HepG2 (cell line): ENCODE data around the gene ACAT2. TPM values are rescaled to one million over a fixed set of nuclear protein-coding genes. Genes with fewer than 3 reads are reported as not detected.

Experiments used
- DR1 ChIP-seq: sonication (generic); formaldehyde crosslinking; IDR thresholded peaks from 2 replicates; pipeline ENCODE4 v1.8.0; 2021; ENCODE audit warnings: mild to moderate bottlenecking, missing genetic modification reagents, inconsistent platforms
- EP300 ChIP-seq, 3 experiments: sonication (generic) in 1 of 3; formaldehyde crosslinking in 1 of 3; IDR thresholded peaks; 2 replicates each; pipeline versions ENCODE4 v1.5.1 to v1.6.1; 2011 to 2020; ENCODE audit warnings: low read depth in 2 of 3, low read length in 2 of 3, borderline replicate concordance in 1 of 3, improper control_type of control experiment in 1 of 3, mild to moderate bottlenecking in 1 of 3, missing genetic modification reagents in 1 of 3, moderate library complexity in 1 of 3
- HMG20A ChIP-seq: IDR thresholded peaks from 2 replicates; pipeline ENCODE4 v1.6.1; 2016; ENCODE audit warnings: borderline replicate concordance
- HNF1A ChIP-seq, 2 experiments: sonication (generic) in 1 of 2; formaldehyde crosslinking in 1 of 2; IDR thresholded peaks; 2 replicates each; pipeline versions ENCODE4 v1.4.0 to v1.6.1; 2016 to 2020; ENCODE audit warnings: borderline replicate concordance in 1 of 2, low read depth in 1 of 2, mild to moderate bottlenecking in 1 of 2, missing genetic modification reagents in 1 of 2
- HNRNPK ChIP-seq: fragments of 200-400 bp; formaldehyde crosslinking; IDR thresholded peaks from 2 replicates; pipeline ENCODE4 v1.6.1; 2018; ENCODE audit warnings: low read length, low read depth, moderate library complexity, mild to moderate bottlenecking; ENCODE audit not compliant: poor library complexity, severe bottlenecking
- HOXA3 ChIP-seq: sonication (generic); formaldehyde crosslinking; IDR thresholded peaks from 2 replicates; pipeline ENCODE4 v1.5.0; 2020; ENCODE audit warnings: missing genetic modification reagents
- KAT7 ChIP-seq: IDR thresholded peaks from 2 replicates; pipeline ENCODE4 v1.6.1; 2018; ENCODE audit warnings: borderline replicate concordance, missing compliant biosample characterization
- SAP130 ChIP-seq: IDR thresholded peaks from 2 replicates; pipeline ENCODE4 v1.6.1; 2016; ENCODE audit warnings: low read depth
- XRCC5 ChIP-seq: fragments of 200-400 bp; formaldehyde crosslinking; optimal IDR thresholded peaks from 2 replicates; pipeline ENCODE3; 2017; ENCODE audit warnings: mild to moderate bottlenecking, low read length
- ZBTB49 ChIP-seq: sonication (generic); formaldehyde crosslinking; IDR thresholded peaks from 2 replicates; pipeline ENCODE4 v1.4.0; 2020; ENCODE audit warnings: missing genetic modification reagents, borderline replicate concordance
- ZNF160 ChIP-seq: sonication (generic); formaldehyde crosslinking; IDR thresholded peaks from 2 replicates; pipeline ENCODE4 v1.8.0; 2022; ENCODE audit warnings: mild to moderate bottlenecking, inconsistent platforms, missing genetic modification reagents
- ZNF18 ChIP-seq: sonication (generic); formaldehyde crosslinking; IDR thresholded peaks from 2 replicates; pipeline ENCODE4 v1.8.0; 2022; ENCODE audit warnings: mild to moderate bottlenecking, missing genetic modification reagents; ENCODE audit not compliant: insufficient replicate concordance
- ZNF264 ChIP-seq: sonication (generic); formaldehyde crosslinking; IDR thresholded peaks from 2 replicates; pipeline ENCODE4 v1.4.0; 2020; ENCODE audit warnings: missing genetic modification reagents
- ZNF597 ChIP-seq: sonication (generic); formaldehyde crosslinking; IDR thresholded peaks from 2 replicates; pipeline ENCODE4 v1.5.0; 2020; ENCODE audit warnings: missing genetic modification reagents
- ZNF644 ChIP-seq: IDR thresholded peaks from 2 replicates; pipeline ENCODE4 v1.6.1; 2016; ENCODE audit warnings: low read depth
- ZNF761 ChIP-seq: sonication (generic); formaldehyde crosslinking; conservative IDR thresholded peaks from 2 replicates; pipeline ENCODE4 v1.4.0; 2020; ENCODE audit warnings: mild to moderate bottlenecking, missing genetic modification reagents
- ZNF772 ChIP-seq: sonication (generic); formaldehyde crosslinking; IDR thresholded peaks from 2 replicates; pipeline ENCODE4 v1.5.0; 2020; ENCODE audit warnings: mild to moderate bottlenecking, missing genetic modification reagents
- ZNF878 ChIP-seq: sonication (generic); formaldehyde crosslinking; IDR thresholded peaks from 2 replicates; pipeline ENCODE4 v1.8.1; 2023; ENCODE audit warnings: mild to moderate bottlenecking, missing genetic modification reagents, moderate library complexity
- polyA plus RNA-seq, 8 experiments: library from polyadenylated mRNA; depleted of rRNA in 3 of 8; stranded (reverse) in 7 of 8; unstranded in 1 of 8; fragments of >200 nt; fragmentation: Illumina TruSeq in 4 of 8; extraction: Trizol in 4 of 8; gene quantifications; 2 replicates each; pipeline versions ENCODE4 v1.2.1 to v1.2.3, GENCODE V29; 2011 to 2016; ENCODE audit warnings: low read depth in 4 of 8, missing spikeins in 1 of 8, mixed read lengths in 1 of 8; ENCODE audit not compliant: insufficient read depth in 1 of 8
- total RNA-seq, 5 experiments: library from RNA; depleted of rRNA; stranded (reverse); fragments of >200 nt; fragmentation: Illumina TruSeq; extraction: Trizol; gene quantifications; 2 replicates each; pipeline ENCODE4 v1.2.3, GENCODE V29; 2016; ENCODE audit warnings: low read depth in 1 of 5

ACAT2 gene
- total and polyA plus RNA-seq, 2 of the 13 experiments (the other 11 are each of a cell fraction or from before 2014, with no cell fraction given) = 121 to 534 TPM

GRCh38 chr6:159806021-159806458 is 44.2 kb downstream of the ACAT2 start (continued):
- 0 out of 2 replicates have a peak, but pooled peaks have one; percentile 39 for TF ChIP-seq HMG20A (CRISPR knock-in tag)
- peak; percentile 49 for TF ChIP-seq XRCC5
- no peak for TF ChIP-seq KAT7 (CRISPR knock-in tag)
- TF ChIP-seq DR1 (CRISPR knock-in tag) = 0 out of 2 replicates have a peak, but pooled peaks have one; percentile 26
- TF ChIP-seq ZNF18 (CRISPR knock-in tag) = no peak
- TF ChIP-seq ZNF597 (CRISPR knock-in tag) = no peak
- peak in 1 of 2 experiments; percentile 58; a peak in 1 of 4 replicates for TF ChIP-seq EP300 (IDR thresholded peaks at IDR 0.05; ENCODE audit: low read depth in 2 of 2, low read length in 2 of 2)
- TF ChIP-seq EP300 (CRISPR knock-in tag; IDR thresholded peaks at IDR 0.05; ENCODE audit: borderline replicate concordance) = peak; percentile 65; the same call in 1 of the 2 replicates
- TF ChIP-seq SAP130 (CRISPR knock-in tag) = no peak
- no peak for TF ChIP-seq HNRNPK
- TF ChIP-seq ZNF761 (CRISPR knock-in tag) = no peak
- no peak for TF ChIP-seq ZNF160 (CRISPR knock-in tag)
- TF ChIP-seq ZNF264 = no peak
- TF ChIP-seq HOXA3 (CRISPR knock-in tag) = peak; percentile 51; the same call in 1 of the 2 replicates
- TF ChIP-seq ZNF644 = peak; percentile 57
- no peak for TF ChIP-seq ZBTB49 (CRISPR knock-in tag)
- TF ChIP-seq ZNF772 (CRISPR knock-in tag) = no peak
- TF ChIP-seq HNF1A (IDR thresholded peaks at IDR 0.05; ENCODE audit: low read depth) = no peak
- TF ChIP-seq HNF1A (CRISPR knock-in tag; IDR thresholded peaks at IDR 0.05; ENCODE audit: borderline replicate concordance) = 0 out of 2 replicates have a peak, but pooled peaks have one; percentile 26
- no peak for TF ChIP-seq ZNF878 (CRISPR knock-in tag)
